GM12891 (cell line): ENCODE measurements around the gene FAM184A.

ENCODE experiments used
- DNase-seq: peaks from one replicate; pipeline ENCODE4 v3.0.0; 2011; ENCODE audit warnings: low spot score; ENCODE audit not compliant: insufficient read length
- FAIRE-seq: peaks from 2 replicates; lab custom pipeline; 2011; peaks lifted over from hg19 to GRCh38; lab: Jason Lieb, UNC
- PAX5 ChIP-seq: IDR thresholded peaks from 2 replicates; pipeline ENCODE4 v1.6.1; 2011; ENCODE audit warnings: low read length, moderate library complexity, mild to moderate bottlenecking; ENCODE audit not compliant: insufficient read depth, severe bottlenecking
- POLR2A ChIP-seq: IDR thresholded peaks from 2 replicates; pipeline ENCODE4 v1.6.1; 2011; ENCODE audit warnings: low read depth, low read length, control low read depth
- POLR2AphosphoS5 ChIP-seq: IDR thresholded peaks from 2 replicates; pipeline ENCODE4 v1.6.1; 2011; ENCODE audit warnings: low read depth, low read length, control low read depth
- POU2F2 ChIP-seq: IDR thresholded peaks from 2 replicates; pipeline ENCODE4 v1.6.1; 2011; ENCODE audit warnings: low read depth, mild to moderate bottlenecking, control low read depth, low read length, moderate library complexity
- SPI1 ChIP-seq: IDR thresholded peaks from 2 replicates; pipeline ENCODE4 v1.6.1; 2011; ENCODE audit warnings: low read depth, low read length, control low read depth
- TAF1 ChIP-seq: IDR thresholded peaks from 2 replicates; pipeline ENCODE4 v1.6.1; 2011; ENCODE audit warnings: low read depth, low read length, control low read depth

FAM184A gene

DNA sequence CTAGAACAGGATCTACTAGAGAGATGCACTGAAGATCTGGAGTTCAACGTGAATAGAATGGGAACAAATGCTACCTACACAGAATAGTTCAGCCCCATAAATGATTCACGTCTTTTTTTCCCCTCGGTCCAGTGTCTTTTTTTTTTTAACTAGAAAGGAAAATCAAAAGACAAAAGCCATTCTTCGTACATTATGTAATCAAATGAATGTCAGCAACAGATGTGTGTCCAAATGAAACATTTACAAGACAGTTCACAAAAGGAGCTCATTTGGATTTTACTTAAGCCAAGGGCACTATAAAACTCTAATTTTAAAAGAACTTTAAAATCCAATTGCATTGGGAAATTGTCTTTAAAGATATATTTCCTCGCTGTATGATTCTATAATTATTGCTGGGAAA, 42.4 kb downstream of the FAM184A start:
- TF ChIP-seq SPI1, result no peak
- no peak for TF ChIP-seq PAX5
- TF ChIP-seq POLR2A, result no peak
- no peak for TF ChIP-seq TAF1
- no peak for TF ChIP-seq POU2F2
- FAIRE-seq (no peak), DNase-seq (no peak)

- no peak for TF ChIP-seq SPI1
- TF ChIP-seq PAX5, result no peak
- no peak for TF ChIP-seq TAF1
- TF ChIP-seq POLR2AphosphoS5, result no peak
- FAIRE-seq (no peak), DNase-seq (no peak)
Measured at GRCh38 chr6:119035459-119035858, 43.0 kb downstream of the FAM184A start.

- TF ChIP-seq POLR2AphosphoS5 (no peak), POU2F2 (no peak), PAX5 (no peak), TAF1 (no peak), POLR2A (no peak), SPI1 (no peak)
- FAIRE-seq (no peak), DNase-seq (no peak)
Measured at GRCh38 chr6:119034827-119035458, 43.5 kb downstream of the FAM184A start.

GRCh38 chr6:119032428-119032827, 46.0 kb downstream of the FAM184A start:
- FAIRE-seq (no peak), DNase-seq (no peak)
- no peak for TF ChIP-seq PAX5
- TF ChIP-seq POLR2A, result no peak
- no peak for TF ChIP-seq POLR2AphosphoS5
- no peak for TF ChIP-seq POU2F2
- TF ChIP-seq SPI1, result no peak
- TF ChIP-seq TAF1, result no peak

DNA sequence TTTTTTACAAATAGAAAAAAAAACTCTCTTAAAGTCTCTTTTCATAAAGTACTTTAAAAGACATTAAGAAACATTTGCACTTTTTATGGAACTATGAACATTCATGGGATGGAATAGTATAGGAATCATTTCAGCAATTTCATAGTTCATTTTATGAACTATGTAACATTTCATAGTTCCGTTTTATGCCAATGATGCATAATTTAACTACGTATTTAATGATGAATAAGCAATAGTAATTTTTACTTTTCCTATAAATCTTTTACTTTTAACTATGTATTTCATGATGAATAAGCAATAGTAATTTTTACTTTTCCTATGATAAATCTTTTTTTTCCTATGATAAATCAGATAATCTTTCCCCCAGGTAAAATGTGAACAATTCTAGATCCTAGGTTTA, 47.7 kb downstream of the FAM184A start:
- FAIRE-seq (no peak), DNase-seq (no peak)
- no peak for TF ChIP-seq POU2F2
- no peak for TF ChIP-seq TAF1
- TF ChIP-seq POLR2AphosphoS5, result no peak
- TF ChIP-seq SPI1, result no peak
- no peak for TF ChIP-seq PAX5
- TF ChIP-seq POLR2A, result no peak

- DNase-seq (no peak), FAIRE-seq (no peak)
- TF ChIP-seq POU2F2 (no peak), POLR2A (no peak), TAF1 (no peak), SPI1 (no peak), POLR2AphosphoS5 (no peak), PAX5 (no peak)
Measured at GRCh38 chr6:119028091-119028490, 50.4 kb downstream of the FAM184A start.

GRCh38 chr6:119027465-119027864, 51.0 kb downstream of the FAM184A start:
- no peak for FAIRE-seq
- no peak for DNase-seq
- no peak for TF ChIP-seq POLR2A
- TF ChIP-seq POU2F2, result no peak
- no peak for TF ChIP-seq SPI1
- TF ChIP-seq TAF1, result no peak
- no peak for TF ChIP-seq POLR2AphosphoS5
- TF ChIP-seq PAX5, result no peak

GRCh38 chr6:119026822-119027221, 51.6 kb downstream of the FAM184A start:
- no peak for TF ChIP-seq PAX5
- TF ChIP-seq POLR2AphosphoS5, result no peak
- TF ChIP-seq POU2F2, result no peak
- TF ChIP-seq POLR2A, result no peak
- TF ChIP-seq SPI1, result no peak
- TF ChIP-seq TAF1, result no peak
- FAIRE-seq (no peak), DNase-seq (no peak)

- DNase-seq (no peak), FAIRE-seq (no peak)
- TF ChIP-seq PAX5 (no peak), SPI1 (no peak), TAF1 (no peak), POU2F2 (no peak), POLR2AphosphoS5 (no peak), POLR2A (no peak)
Measured at GRCh38 chr6:119025793-119026192, 52.7 kb downstream of the FAM184A start.

DNA sequence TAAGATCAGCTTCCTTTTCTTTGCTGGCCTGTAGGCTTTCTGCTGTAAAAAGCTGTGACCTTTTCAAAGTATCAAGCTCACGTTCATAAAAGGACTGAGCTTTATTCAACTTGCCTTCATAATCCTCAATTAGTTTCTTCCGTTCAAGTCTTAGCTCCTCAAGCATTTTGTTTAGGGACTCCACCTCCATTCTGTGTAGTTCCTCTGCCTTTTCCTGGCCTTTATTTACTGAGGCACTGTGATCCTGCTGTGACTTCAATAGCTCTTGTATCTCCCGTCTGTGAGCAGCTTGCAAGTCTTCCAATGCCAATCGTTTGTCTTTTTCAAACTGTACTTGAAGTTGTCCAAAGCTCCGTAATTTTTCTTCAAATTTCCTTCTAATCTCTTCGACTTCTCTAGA, 54.4 kb downstream of the FAM184A start:
- no peak for FAIRE-seq
- TF ChIP-seq PAX5 (no peak), TAF1 (no peak), POLR2AphosphoS5 (no peak), SPI1 (no peak), POLR2A (no peak), POU2F2 (no peak)
- no peak for DNase-seq
